ENCODE results near the gene PRR5L. TPM values are rescaled to one million over a fixed set of nuclear protein-coding genes. Genes with fewer than 3 reads are reported as not detected.
"Not testable (repeated sequence)": the region's sequence is repeated elsewhere in the genome, so short reads cannot be mapped to it uniquely, and the experiment has no call there.

The PRR5L gene
- total and polyA plus RNA-seq, 7 donors: 3.3 to 105 (median 11.9) TPM

DNA sequence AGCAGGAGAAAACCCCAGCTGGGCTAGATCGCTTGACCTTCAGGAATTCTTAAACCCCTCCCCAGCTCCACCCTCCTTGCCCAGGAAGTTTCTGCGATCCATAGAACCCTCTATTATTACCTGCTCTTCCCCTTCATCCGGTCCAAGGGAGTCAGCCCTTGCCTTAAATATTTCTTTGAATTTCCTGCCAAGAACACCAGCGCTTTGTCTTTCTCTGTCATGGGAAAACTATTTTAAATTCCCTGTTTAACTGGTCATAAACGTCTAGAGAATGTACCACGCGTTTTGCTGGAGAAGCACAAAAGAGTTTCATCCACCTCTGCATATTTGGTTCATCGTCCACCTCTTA is 214.5 kb downstream of the PRR5L start:
- peaks cover 0 to 4% (median 0%) of the 10 kb centered on the region in 4 donors for H3K9me3 ChIP-seq
- DNase-seq: no peak
- intact Hi-C loops (cut with DNase I): no loop called here
- TF ChIP-seq POLR2A (IDR thresholded peaks at IDR 0.05) (no peak), EP300 (IDR thresholded peaks at IDR 0.05) (no peak), POLR2AphosphoS5 (IDR thresholded peaks at IDR 0.05) (no peak), CTCF (IDR thresholded peaks at IDR 0.05) (no peak)
- no peaks in the 10 kb centered on the region for H3K27me3 ChIP-seq
- H3K36me3 ChIP-seq: no peaks in the 10 kb centered on the region
- peak overlapping the region; percentile 85 to 94 (median 92) for H3K27ac ChIP-seq
- H3K4me1 ChIP-seq: peaks cover 0 to 27% (median 13%) of the 10 kb centered on the region in 4 donors
- WGBS, 2 donors: 5 to 14% methylated on average over 8 of the region's 8 CpGs
- H3K4me3 ChIP-seq: peak overlapping the region; percentile 59 to 98 (median 86)

DNA sequence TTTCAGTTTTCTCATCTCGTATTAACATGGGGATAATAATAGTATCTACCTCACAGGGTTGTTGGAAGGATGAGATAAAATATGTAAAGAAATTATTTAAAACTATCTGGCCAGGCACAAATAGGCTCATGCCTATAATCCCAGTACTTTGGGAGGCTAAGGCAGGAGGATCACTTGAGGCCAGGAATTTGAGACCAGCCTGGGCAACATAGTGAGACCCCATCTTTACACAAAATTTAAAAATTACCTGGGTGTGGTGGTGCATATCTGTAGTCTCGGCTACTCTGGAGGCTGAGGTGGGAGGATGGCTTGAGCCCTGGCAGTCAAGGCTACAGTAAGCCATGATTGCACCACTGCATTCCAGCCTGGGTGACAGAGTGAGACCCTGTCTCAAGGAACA is 215.0 kb downstream of the PRR5L start:
- DNase-seq; H3K27me3 ChIP-seq; H3K36me3 ChIP-seq; H3K9me3 ChIP-seq; intact Hi-C loops (cut with DNase I): not testable (repeated sequence)
- Histone ChIP-seq H3K27ac (peak overlapping the region in 3 of 4 donors; percentile 92 to 94 (median 93)), H3K4me1 (peaks cover 0 to 24% (median 13%) of the 10 kb centered on the region in 4 donors), H3K4me3 (peak overlapping the region in 2 of 4 donors; percentile 88 to 98)
- 61 to 92% methylated on average over 2 of the region's 2 CpGs for WGBS, 2 donors

GRCh38 chr11:36512016-36512415 is 215.9 kb downstream of the PRR5L start:
- H3K27me3 ChIP-seq: no peaks in the 10 kb centered on the region
- H3K4me3 ChIP-seq: no peak overlapping the region
- H3K36me3 ChIP-seq: no peaks in the 10 kb centered on the region
- peaks cover 0 to 20% (median 11%) of the 10 kb centered on the region in 4 donors for H3K4me1 ChIP-seq
- WGBS, 2 donors: 57 to 81% methylated on average over 5 of the region's 5 CpGs
- DNase-seq: no peak
- intact Hi-C loops (cut with DNase I): no loop called here
- H3K27ac ChIP-seq: no peak overlapping the region
- peaks cover 0 to 4% (median 0%) of the 10 kb centered on the region in 4 donors for H3K9me3 ChIP-seq
- TF ChIP-seq CTCF (IDR thresholded peaks at IDR 0.05) (no peak), POLR2A (IDR thresholded peaks at IDR 0.05) (no peak), POLR2AphosphoS5 (IDR thresholded peaks at IDR 0.05) (no peak), EP300 (IDR thresholded peaks at IDR 0.05) (no peak)

DNA sequence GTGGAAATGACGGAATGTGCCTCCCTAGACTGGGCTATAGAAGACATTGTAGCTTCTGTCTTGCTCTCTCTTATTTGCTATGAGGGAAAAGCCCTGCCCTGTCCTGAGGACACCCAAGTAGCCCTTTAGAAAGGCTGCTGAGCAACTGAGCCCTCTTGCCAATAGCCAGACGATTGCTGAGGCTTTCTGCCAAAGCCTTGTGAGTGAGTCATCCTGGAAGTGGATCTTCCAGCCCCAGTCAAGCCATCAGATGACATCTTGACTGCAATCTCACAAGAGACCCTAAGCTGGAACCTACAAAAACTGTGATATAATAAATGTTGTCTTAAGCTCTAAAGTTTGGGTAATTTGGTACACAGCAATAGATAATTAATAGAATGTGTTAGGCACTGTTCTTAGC is 217.9 kb downstream of the PRR5L start:
- 57 to 68% methylated on average over 2 of the region's 2 CpGs for WGBS, 2 donors

More for the DNA sequence above, 217.9 kb downstream of the PRR5L start:
- intact Hi-C loops (cut with DNase I): no loop called here
- H3K27me3 ChIP-seq: no peaks in the 10 kb centered on the region
- no peak overlapping the region for H3K27ac ChIP-seq
- peaks cover 0 to 7% (median 2%) of the 10 kb centered on the region in 4 donors for H3K4me1 ChIP-seq
- no peaks in the 10 kb centered on the region for H3K36me3 ChIP-seq
- DNase-seq: no peak
- no peak for TF ChIP-seq POLR2AphosphoS5 (IDR thresholded peaks at IDR 0.05)
- no peak for TF ChIP-seq POLR2A (IDR thresholded peaks at IDR 0.05)
- TF ChIP-seq CTCF (IDR thresholded peaks at IDR 0.05): no peak
- no peak for TF ChIP-seq EP300 (IDR thresholded peaks at IDR 0.05)
- H3K9me3 ChIP-seq: peaks cover 0 to 4% (median 0%) of the 10 kb centered on the region in 4 donors
- no peak overlapping the region for H3K4me3 ChIP-seq

Small RNAs within 50 kb of the gene (small RNA-seq; reads per million reads assigned to genes)
- 0 reads per million in 3 donors for gene AC061999.1

Other genes starting within 250 kb of the PRR5L start
- gene COMMD9, start 6.9 kb upstream of the PRR5L start, total RNA-seq: 10 to 100 TPM; 15.5 to 44.6 (median 26.2) TPM
- gene COMMD9, start 6.9 kb upstream of the PRR5L start, polyA plus RNA-seq: 10 to 100 TPM; 30.7 to 40.8 (median 40.2) TPM
- gene TRAF6, start 214.0 kb downstream of the PRR5L start, total RNA-seq: 10 to 100 TPM; 10.3 to 15.5 (median 12.4) TPM
- 1 to 10 TPM; 3.6 to 6.7 (median 4.2) TPM for gene TRAF6, start 214.0 kb downstream of the PRR5L start, polyA plus RNA-seq

All from sigmoid colon (tissue), 7 donors.